ENCODE results near the gene SMIM45.

Gene SMIM45

DNA sequence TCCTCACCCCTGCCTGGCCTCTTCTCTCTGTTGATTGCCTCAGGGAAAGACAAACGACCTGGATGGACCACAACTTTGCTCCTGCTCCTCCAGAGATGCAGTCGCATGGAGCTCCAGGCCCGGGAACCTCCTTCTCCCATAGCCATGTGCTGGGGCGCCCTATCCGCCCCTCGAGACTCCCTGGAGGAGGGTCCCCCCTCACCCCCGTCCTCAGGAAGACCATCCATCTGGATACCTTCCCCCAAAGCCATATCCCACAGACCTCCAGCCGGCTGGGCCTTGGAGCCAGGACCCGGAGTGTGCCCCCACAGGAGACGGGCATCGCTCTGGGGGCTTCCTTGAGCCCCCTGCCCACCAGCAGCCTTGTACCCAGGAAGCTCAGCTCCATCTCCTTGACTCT is 19.5 kb downstream of the SMIM45 start:
- no peak for DNase-seq

DNA sequence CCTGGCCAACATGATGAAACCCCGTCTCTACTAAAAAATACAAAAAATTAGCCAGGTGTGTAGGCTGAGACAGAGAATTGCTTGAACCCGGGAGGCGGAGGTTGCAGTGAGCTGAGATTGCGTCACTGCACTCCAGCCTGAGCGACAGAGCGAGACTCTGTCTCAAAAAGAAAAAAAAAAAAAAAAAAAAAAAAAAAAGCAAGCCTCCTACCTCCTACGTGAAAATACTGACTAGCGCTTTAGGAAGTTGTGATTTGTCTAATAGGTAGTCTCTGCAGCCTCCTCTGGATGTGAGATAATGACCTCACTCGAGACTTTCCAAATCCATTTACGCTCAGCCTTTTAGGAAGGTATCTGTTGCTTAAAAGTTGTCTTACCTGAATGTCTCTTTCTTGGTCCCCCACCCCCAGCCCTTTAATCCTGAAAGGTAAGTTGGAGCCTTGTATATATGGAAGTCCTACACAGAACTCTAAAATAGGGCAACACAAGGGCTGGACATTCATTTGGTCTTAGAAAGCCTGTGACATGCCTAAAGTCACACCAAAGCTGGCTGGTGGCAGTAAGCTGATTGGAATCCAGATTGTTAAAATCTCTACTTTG is 22.8 kb downstream of the SMIM45 start:
- DNase-seq: no peak

GRCh38 chr22:41975299-41976069 is 23.5 kb downstream of the SMIM45 start:
- DNase-seq: no peak

DNA sequence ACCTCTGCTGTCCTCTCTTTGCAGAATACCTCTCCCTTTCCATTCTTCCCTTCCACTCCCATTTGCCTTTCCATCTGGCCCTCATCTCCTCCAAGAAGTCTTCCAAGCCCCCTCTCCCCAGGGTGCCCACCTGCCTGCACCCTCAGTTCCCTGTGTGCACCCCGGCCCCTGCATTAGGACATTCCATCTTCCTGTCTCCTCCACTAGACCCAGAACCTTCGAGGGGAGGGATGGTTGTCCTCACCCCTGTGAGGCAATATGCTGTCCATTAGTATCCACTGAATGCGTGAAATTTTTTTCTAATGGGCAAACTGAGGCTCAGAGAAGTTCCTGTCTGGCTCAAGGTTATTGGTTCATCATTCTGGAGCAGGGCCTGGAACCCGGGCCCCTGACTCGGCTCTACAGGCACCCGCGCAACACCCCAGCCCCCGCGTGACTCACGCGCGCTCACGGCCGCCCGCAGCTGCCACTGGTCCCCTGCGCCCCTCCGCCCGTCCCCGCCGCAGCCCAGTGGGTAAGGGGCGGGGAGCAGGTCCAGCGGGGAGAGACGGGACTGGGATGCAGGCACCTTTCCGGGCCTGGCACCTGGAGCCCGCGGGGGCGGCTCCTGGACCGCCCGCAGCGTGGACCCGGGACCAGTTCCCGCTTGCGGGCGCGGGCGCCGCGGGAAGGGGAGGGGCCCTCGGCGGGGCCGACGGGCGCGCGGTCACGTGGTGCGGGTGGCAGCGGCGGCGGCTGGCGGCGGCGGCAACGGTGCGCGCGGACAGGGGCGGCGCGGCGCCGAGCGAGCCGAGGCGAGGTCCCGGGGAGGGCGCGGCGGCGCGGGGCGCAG is 24.3 kb downstream of the SMIM45 start:
- peak; percentile 73 for DNase-seq

DNA sequence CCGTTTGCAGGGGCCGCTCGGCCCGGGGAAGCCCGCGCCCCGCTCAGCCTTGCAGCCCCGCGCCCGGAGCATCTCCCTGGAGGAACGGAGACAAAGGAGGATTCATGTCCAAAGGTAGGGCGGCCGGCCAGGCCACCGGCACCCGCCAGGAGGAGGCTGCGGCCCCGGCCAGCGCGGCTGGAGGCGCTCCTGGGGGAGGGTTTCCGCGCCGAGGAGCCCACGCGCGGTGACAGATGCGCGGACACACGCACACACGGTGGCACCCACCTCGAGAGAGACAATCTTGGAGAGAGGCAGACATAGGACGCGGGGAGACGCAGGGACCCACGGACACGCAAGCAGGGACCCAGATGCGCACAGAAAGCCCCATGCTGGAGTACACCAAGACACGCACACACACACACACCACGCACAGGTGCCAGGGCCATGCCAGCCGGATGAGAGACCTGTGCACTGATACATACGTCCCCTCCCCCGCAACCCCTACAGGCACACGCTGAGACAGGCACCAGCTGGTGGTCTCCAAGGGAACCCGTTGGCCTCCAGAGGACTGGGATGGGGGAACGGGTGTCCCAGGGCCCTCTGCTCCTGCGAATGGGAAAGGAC is 25.1 kb downstream of the SMIM45 start:
- DNase-seq: no peak

DNA sequence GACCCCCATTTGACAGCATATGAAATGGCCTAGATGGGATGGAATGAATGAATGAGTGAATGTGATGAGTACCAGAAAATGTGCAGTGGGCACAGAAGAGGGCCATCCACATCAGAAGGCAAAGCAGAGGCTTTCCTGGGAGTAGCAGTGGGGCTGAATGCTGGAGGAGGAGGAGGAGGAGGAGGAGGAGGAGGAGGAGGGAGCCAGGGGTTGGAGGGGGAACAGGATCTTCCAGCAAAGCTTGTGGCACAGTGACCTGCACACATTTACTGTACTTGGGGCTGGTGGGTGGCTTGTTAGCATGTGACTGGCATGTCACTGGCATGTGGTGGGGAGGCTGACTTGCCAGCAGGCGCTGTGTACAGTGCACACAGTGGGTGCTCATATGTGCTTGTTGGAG is 26.8 kb downstream of the SMIM45 start:
- no peak for DNase-seq

DNA sequence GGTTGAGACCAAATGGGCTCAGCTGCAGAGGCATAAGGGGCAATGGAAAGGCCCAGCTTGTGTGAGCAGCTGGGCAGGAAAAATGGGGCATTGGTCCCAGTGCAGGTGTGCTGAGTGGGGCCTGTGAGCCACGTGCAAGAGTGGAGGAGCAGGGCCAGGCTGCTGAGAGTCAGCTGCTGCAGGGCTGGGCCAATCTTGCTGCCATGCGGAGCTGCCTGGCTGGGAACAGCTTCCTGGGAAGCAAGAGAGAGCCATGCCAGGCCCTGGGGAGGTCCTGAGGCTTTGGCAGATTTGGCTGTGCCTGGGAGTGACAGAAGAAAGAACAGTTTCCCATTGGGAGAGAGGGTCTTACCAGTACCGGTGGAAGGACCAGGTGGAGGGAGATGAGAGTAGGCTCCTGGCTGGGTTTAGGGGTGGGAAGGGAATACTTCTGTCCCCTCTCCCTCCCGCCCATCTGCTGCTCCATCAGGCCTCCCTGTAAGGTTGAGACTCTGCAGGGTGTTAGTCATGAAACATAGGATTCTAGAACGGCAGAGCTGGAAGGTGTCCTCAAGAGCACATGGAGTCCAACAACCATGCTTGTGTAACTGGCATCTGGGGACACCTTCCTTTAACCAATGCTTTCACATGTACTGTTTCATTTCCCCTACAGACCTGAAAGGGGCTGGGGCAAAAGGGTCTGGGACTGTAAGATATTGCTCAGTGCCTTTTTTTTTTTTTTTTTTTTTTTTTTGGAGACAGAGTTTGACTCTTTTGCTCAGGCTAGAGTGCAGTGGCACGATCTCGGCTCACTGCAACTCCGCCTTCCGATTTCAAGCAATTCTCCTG is 27.7 kb downstream of the SMIM45 start:
- no peak for DNase-seq

- DNase-seq: no peak
Observed at GRCh38 chr22:41982865-41983264, 30.9 kb downstream of the SMIM45 start.

- DNase-seq: no peak
Observed at GRCh38 chr22:41983513-41984405, 31.8 kb downstream of the SMIM45 start.

- DNase-seq: no peak
Observed at GRCh38 chr22:41987276-41987675, 35.3 kb downstream of the SMIM45 start.

DNA sequence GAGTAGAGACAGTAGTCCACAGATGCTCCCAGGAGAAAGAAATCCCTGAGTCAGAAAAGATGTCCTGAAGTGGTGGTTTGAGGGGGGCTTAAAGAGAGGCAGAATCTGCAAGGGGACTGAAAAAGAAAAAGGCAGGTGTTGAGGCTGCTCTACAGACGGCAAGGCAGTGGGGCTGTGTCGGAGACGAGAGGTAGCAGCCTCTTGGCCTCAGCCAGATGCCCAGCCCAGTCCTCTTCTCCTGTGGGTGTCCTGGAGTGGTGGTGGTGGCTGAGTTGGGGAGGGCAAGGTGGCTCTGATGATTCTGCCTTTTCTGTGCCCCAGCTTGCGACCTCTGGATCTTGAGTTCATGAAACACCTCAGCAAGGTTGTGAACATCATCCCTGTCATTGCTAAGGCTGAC is 37.3 kb downstream of the SMIM45 start:
- no peak for DNase-seq

GRCh38 chr22:41991111-41991510 is 39.2 kb downstream of the SMIM45 start:
- DNase-seq: peak; percentile 10

GRCh38 chr22:41992496-41992895 is 40.5 kb downstream of the SMIM45 start:
- no peak for DNase-seq

GRCh38 chr22:41995211-41995610 is 43.3 kb downstream of the SMIM45 start:
- no peak for DNase-seq

- no peak for DNase-seq
Observed at GRCh38 chr22:41996826-41997225, 44.9 kb downstream of the SMIM45 start.

DNA sequence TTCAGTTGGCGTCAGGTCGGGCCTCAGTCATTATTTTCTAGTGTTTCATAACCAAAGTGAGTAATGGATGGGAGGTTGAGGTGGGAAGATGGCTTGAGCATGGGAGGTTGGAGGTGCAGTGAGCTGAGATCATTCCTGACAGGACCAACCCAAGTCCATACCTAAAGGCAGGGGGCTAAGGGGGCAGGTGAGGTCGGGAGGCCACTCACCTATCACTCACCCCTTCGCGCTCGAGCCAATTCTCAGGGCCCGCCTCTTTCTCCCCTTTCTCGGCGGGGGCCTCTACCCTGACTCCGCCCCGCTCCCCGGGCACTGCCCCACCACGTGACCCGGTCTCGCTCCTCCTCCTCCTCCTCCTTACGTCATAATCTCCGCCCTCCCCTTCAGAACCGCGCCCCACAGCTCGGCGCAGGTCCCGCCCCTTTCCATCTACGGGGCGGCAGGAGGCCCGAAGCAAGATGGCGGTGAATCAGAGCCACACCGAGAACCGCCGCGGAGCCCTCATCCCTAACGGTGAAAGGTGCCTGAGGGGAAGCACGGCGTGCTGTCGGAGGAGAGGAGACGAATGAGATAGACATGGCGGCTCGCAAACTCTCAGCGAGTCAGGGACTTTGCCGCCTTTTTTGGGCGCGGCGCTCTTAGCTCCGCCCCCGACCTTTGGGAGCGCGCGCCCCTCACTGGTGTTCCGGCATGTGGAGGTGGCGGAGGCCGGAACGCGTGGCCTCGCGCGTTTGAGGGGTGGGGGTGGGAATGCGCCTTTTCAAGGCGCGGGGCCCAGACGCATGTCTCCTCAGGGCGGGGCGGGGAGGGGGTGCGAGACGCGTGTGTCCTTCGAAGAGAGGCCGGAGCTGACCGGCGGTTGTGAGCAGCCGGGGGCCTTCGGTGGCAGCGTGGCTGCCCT is 46.7 kb downstream of the SMIM45 start, which contains the start of gene WBP2NL:
WBP2NL (plus strand) TSS at position 428 of the 901 bp plus-strand sequence; CDS start at position 459, 31 bp downstream.
- peak; percentile 89 for DNase-seq

GRCh38 chr22:42000466-42000865 is 48.5 kb downstream of the SMIM45 start:
- DNase-seq: no peak

DNA sequence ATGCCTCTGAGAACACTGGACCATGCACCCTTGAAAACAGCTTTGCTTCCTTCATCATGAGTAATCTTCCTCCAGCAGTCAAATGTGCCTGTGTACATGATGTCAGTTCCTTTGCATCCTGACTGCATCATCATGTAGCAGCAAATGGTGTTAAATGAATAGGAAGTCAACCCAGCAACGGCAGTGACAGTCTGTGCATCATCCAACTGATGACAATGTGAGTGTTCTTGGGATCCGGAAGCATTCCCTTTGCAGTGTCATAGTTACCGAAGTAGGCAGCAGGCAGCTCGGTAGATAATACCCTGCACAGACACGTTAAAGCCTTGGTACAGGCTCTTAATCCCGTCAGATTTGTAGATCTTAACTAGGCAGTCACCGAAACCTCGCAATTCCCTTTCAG is 49.2 kb downstream of the SMIM45 start:
- DNase-seq: no peak

DNA sequence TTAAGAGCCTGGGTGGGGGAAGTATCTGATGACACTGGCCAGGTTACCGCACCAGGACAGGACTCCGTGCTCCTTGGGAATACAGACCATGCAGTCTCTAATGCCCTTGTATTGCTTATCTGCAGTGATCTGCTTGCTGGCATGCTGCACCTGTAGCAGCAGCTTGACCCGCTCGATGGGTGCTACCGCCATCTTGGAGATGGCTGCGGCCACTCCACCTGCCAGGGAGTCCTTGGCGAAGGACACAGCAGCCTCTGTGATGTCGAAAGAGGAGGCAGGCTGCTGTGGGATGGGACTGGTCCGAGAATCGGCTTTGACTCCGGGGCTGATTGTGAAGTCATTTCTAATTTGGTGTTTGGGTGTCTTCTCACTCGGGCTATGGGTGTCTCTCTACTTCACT is 49.8 kb downstream of the SMIM45 start:
- no peak for DNase-seq

GRCh38 chr22:42007922-42008321 is 56.0 kb downstream of the SMIM45 start:
- no peak for DNase-seq

Data from activated CD8-positive, alpha-beta memory T cell treated with anti-CD3 and anti-CD28 coated beads, Interleukin-2, amount 50 U/mL, for 48 hours (primary cell).